ENCODE measurements around the gene PI4K2A.
A peak's percentile ranks its signal among the peaks of the same experiment; 100 is the strongest.
"Not testable (repeated sequence)": the region's sequence is repeated elsewhere in the genome, so short reads cannot be mapped to it uniquely, and the experiment has no call there.

Gene PI4K2A

GRCh38 chr10:97679594-97679993 lies 39.1 kb downstream of the PI4K2A start:
- in situ Hi-C loops (cut with HindIII; ENCODE audit: low sequenced_read_pairs), result no loop called here

GRCh38 chr10:97682042-97682441 lies 41.6 kb downstream of the PI4K2A start:
- no peak for DNase-seq (ENCODE audit: low read depth)
- TF ChIP-seq CTCF (IDR thresholded peaks at IDR 0.05; ENCODE audit: low read depth, low read length, missing control alignments), result no peak
- in situ Hi-C loops (cut with HindIII; ENCODE audit: low sequenced_read_pairs), result no loop called here
- H3K4me3 ChIP-seq (ENCODE audit: low read depth, low read length), result no peak overlapping the region

More at GRCh38 chr10:97679594-97679993, 39.1 kb downstream of the PI4K2A start:
- TF ChIP-seq CTCF (IDR thresholded peaks at IDR 0.05; ENCODE audit: low read depth, low read length, missing control alignments), result no peak
- no peak overlapping the region for H3K4me3 ChIP-seq (ENCODE audit: low read depth, low read length)
- no peak for DNase-seq (ENCODE audit: low read depth)

- DNase-seq (ENCODE audit: low read depth), result no peak
- TF ChIP-seq CTCF (IDR thresholded peaks at IDR 0.05; ENCODE audit: low read depth, low read length, missing control alignments), result no peak
- no peak overlapping the region for H3K4me3 ChIP-seq (ENCODE audit: low read depth, low read length)
- in situ Hi-C loops (cut with HindIII; ENCODE audit: low sequenced_read_pairs), result no loop called here
Measured at GRCh38 chr10:97683556-97684367, 43.3 kb downstream of the PI4K2A start.

- H3K4me3 ChIP-seq (ENCODE audit: low read depth, low read length); in situ Hi-C loops (cut with HindIII; ENCODE audit: low sequenced_read_pairs); DNase-seq (ENCODE audit: low read depth): not testable (repeated sequence)
Measured at GRCh38 chr10:97684368-97684713, 43.9 kb downstream of the PI4K2A start.

GRCh38 chr10:97684866-97685394 lies 44.5 kb downstream of the PI4K2A start:
- in situ Hi-C loops (cut with HindIII; ENCODE audit: low sequenced_read_pairs), result loop anchor here (5.0 kb wide), 1 partner anchor 42 kb away; no protein-coding TSS in a partner anchor
- H3K4me3 ChIP-seq (ENCODE audit: low read depth, low read length), result no peak overlapping the region
- DNase-seq (ENCODE audit: low read depth), result no peak
- TF ChIP-seq CTCF (IDR thresholded peaks at IDR 0.05; ENCODE audit: low read depth, low read length, missing control alignments), result no peak

GRCh38 chr10:97685395-97685958 lies 45.0 kb downstream of the PI4K2A start:
- in situ Hi-C loops (cut with HindIII; ENCODE audit: low sequenced_read_pairs), result loop anchor here (5.0 kb wide), 1 partner anchor 42 kb away; no protein-coding TSS in a partner anchor
- DNase-seq (ENCODE audit: low read depth), result no peak
- no peak overlapping the region for H3K4me3 ChIP-seq (ENCODE audit: low read depth, low read length)
- peak; percentile 46 for TF ChIP-seq CTCF (IDR thresholded peaks at IDR 0.05; ENCODE audit: low read depth, low read length, missing control alignments)

Data from astrocyte of the cerebellum (primary cell).